HG03469 (cell line): Measurements from ENCODE around the gene GALNT17.
"Not testable (repeated sequence)": the region's sequence is repeated elsewhere in the genome, so short reads cannot be mapped to it uniquely, and the experiment has no call there.

Experiments used
- ATAC-seq: cut with Tn5 transposase; IDR thresholded peaks from one replicate; pipeline ENCODE4 v1.9.1; 2021; ENCODE audit warnings: mild to moderate bottlenecking, moderate library complexity, moderate number of reproducible peaks; ENCODE audit not compliant: unreplicated experiment

GALNT17 gene

DNA sequence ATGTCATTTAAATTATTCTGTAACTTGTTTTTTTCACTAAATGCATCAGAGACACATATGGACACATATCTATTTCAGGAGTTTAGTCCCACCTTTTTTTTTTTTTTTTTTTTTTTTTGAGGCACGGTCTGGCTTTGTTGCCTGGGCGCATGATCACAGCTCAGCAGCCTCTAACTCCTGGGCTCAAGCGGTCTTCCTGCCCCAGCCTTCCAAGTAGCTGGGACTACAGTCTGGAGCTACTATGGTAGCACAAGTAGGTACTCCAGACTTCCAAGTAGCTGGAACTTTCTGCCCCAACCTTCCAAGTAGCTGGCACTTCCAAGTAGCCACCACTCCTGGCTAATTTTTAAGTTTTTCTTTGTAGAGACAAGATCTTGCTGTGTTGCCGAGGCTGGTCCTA lies 407.7 kb downstream of the GALNT17 start:
- no peak for ATAC-seq

DNA sequence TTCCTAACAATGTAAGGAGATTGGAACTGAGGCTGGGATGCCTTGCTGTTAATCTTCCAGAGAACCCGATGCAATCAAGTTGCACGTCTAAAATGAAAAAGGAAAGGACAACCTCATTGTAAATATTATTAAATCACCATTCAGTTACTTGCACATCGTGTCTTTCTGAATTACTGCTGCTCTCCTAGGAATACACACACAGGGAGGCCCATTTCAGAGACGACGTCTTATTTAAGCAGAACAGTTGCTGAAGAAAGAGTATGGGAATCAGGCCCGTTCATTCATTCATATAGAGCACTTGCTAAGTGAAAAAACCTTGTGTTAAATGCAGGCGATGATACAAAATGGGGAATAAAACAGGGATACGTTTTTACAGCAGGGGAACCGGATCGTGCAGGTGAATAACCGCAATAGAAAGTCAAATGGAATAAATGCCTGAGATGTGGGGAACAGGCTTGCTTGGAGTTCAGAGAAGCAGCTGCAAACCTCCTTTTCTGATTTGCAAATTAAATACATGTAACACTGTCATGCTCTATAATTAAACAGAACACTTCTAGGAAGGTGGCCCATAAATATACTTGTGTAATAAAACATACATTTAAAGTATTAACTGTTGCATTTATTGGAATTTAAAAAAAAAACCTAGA lies 409.9 kb downstream of the GALNT17 start:
- ATAC-seq = no peak

DNA sequence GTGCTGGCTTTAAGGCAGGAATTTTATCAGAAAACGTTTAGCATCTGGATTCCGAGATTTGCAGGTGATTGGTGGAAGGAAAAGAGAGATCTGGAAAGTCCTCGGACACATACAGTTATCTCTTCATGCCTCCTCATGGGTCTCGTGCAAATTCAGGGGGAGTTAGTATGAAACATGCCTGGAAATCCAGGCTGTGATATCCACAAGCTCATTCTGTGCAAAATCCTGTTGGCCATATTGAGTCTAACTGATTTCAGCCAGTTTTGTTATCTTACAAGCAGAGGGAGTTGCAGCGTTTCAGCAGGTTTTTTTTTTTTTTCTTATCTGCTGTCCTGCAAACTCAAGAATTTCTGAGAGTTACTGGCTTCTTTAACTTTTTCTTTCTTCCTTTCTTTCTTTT lies 411.5 kb downstream of the GALNT17 start:
- no peak for ATAC-seq

DNA sequence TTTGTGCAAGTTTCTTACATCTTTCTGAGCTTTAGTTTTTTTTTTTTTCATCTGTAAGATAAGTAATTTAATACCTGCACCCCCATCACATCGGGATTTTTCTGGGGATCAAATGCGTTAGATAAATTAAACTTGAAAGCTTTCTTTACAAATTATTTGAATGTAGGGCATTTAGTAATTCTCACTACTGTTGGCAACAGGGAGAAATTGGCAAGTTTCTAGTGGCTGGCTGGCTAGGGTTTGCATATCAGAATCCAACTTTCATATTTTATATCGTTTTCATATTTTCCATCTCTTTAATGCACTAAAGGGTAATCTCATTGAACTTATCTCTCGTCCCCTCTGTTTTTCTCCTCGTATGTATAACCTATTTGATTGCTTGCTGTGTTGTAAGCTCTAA lies 412.9 kb downstream of the GALNT17 start:
- no peak for ATAC-seq

DNA sequence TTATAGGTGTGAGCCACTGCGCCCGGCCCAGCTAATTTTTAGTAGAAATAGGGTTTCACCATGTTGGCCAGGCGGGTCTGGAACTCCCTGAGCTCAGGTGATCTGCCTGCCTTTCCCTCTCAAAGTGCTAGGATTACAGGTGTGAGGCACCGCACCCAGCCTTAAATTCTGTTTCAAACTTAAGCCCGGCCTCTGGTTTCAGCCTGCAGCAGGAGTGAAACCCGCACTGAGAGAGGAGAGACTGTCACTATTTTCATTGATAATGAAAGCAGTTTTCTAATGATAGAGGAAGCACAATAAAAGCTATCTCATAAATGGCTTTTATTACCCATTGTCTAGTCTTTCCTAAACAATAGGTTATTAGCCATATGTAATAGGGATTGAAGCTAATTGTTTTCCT lies 415.5 kb downstream of the GALNT17 start:
- ATAC-seq = no peak

DNA sequence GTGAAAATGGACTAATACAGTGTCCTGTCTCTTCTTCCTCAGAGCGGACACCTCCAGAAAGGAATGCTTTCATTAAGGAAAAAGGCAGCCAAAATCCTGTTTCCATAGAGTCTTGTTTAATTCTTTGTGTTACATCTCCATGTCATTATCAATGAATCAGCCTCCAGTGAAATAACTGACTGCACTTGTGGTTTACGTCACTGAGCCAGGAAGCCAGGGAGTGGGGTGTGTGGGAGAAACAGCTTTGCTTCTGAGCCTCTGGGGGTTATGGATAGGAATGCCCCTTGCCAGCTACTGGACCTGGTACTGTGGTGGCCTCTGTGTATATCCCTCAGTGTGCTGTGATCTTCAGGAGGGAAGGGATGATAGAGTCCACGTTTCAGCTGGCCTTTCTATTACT lies 416.8 kb downstream of the GALNT17 start:
- no peak for ATAC-seq

DNA sequence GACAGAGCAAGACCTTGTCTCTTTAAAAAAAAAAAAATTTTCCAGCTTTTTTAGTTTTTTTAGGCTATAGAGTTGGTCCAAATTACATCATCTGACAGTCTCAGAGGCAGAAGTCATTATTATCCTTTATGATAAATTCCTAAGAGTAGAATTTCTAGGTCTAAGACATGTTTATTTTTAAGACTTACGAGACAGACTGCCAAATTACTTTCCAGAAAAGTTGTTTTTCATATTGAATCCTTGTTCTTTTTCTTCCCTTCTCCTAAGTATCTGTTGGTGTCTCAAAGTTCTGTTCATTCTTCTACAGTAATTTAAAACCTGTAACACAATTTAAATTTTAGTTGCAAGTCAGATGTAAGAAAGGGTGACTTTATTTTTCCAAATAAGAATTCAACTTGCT lies 421.4 kb downstream of the GALNT17 start:
- no peak for ATAC-seq

DNA sequence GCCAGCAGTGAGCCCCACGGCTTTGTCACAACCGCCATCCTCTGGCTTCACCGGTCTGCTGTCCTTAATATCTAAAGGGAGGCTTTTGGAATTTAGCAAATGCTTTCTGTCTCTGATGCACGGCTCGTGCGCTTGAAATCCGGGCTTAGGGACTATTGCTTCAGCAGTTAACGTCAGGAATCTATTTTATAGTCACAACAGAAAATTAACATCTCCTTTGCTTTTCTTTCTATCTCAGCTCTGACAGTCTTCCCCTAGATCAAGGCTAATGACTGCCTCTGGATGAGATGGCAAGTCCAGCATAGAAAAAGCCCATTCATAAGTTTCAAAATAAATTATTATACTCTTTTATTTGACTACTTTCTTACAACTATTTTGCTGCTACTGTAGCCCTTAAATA lies 423.8 kb downstream of the GALNT17 start:
- ATAC-seq = no peak

DNA sequence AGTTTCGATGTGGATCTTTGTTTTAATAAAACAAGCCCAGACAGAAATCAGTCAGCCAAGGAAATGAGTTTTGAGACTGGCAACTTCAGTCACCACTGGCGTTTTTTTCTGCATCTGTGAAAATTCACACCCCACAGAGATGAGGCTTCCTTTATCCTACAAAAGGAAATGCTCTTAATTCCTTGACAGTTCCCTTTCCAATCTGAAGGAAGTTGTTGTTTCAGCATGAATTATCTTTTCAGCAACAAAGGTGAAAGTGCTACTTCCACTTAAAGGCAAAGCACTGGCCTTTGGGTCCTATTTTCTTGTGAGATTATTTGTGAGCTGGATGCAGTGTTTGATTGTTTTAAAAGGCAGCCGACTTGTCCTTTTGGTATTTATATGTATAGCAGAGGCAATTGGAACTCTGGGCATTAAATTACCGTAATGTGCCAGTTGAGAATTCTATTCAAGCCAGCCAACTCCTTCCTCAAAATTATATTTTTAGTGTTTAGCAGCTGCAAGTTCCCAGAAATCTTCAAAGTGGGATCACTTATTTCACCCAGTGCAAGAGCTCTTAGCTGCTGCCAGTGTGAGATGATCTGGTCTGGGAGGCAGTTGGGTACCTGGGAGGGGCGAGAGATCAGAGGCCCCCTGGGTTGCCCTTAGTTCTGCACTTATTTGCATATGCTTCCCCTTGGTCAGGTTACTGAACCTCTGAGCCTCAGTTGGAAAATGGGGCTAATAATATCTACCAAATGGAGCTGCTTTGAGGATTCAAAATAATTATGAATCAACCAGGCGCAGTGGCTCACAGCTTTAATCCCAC lies 427.1 kb downstream of the GALNT17 start:
- ATAC-seq = no peak

DNA sequence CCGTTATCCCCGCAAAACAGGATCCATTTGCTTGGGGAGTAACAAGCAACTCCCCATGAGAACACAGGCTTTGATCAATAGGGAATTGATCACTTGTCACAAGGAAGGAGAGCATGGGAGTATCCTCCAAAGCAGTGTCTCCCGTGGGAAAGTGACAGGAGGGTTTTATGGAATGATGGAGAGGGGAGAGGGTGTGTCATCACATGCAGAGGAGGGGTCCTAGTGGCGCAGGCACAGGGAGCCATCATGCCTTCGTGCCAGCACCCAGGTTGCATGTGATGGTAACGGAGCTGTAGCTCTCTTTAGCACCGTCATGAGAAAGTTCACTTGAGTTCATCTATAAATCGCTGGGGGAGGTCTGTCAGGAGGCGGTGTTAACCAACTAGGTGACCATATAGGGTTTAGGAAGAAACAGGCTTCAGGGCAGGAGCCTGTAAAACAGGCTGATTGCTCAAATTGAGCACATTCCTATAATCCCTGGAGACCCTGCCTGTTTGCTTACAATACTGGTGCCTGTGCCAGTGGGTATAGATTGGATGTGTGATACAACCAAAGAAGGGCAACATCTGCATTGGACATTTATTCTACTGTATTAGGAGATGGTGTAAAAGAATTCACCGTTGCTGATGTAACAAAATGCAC lies 428.5 kb downstream of the GALNT17 start:
- no peak for ATAC-seq

DNA sequence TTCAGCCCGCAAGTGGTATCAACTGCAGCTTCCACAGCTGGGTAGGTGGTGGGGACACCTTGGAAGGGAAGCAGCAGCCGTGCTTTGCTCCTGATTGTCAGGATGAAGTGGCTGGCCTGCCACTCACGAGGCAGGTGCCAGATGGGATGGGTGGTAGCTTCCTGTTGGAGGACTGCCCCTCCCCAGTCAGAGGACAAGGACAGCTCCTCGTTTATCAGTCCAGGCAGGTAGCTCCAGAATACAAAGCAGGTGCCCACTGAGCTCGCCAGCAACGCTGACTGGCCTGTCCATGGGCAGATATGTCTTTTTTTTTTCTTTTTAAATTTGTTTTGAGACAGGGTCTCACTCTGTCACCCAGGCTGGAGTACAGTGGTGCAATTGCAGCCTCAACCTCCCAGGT lies 431.3 kb downstream of the GALNT17 start:
- no peak for ATAC-seq

DNA sequence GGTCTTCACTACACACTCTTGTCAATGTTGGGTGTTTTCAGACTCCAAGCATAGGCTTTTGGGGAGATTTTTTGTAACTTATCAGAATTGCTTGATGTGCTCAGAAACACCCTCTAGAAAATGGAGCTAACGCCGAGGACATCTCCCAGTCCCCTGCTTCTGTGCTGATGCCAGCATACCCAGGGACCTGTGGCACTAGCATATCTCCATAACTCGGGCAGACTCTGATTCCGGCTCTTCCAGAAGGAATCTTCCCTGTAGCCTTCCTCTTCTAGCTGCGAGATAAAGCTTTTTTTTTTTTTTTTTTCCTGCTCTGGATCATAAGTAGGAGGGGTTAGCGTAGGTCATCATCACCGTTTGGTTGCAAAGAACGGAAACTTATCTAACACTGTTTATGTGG lies 434.4 kb downstream of the GALNT17 start:
- no peak for ATAC-seq

DNA sequence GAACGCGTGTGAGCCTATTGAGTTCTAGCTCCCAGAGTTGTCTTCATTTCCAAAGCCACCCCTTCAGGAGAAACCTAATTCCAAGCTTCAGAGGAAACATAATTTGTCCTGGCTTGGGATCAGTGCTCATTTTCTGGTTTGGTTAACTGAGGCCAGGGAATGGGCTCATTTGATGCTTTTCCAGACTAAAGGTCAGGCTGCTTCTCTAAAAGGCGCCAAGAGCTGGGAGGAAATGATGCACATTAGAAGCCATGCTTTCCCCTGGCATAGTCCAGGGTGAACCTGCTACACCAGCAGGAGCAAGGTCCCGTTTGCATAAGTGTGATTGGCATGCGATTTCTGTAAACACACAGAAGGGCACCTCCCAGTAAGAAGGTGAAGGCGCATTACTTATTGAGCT lies 435.0 kb downstream of the GALNT17 start:
- ATAC-seq = no peak

DNA sequence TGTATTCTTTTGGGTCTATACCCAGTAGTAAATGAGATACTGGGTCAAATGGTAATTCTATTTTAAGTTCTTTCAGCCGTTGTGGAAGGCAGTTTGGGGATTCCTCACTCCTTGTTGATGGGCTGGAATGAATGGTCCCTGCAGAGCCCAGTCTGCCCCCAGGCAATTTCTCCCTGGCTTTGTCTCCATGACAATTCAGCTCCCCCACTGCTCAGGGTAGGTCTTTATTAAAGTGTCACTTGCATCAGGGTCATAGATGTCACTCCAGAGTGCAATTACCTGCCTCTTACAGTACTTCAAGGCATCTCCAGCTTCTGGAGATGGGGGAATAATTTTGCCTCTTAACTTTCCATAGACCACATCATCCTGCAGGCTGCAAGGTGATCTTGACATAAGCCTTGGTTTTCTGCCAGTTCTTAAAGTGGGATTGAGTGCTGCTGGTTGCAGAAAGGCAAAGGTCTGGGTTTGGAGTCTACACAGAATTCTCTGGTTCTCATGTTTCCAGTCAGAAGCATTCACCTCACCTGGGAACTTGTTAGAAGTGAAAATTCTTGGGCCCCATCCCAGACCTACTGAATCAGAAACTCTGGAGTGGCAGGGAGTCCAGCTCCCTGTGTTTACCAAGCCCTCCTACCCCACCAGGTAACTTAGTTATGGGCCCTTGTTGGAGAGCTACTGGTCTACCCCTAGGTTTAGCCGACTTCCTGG lies 442.4 kb downstream of the GALNT17 start:
- ATAC-seq = no peak

DNA sequence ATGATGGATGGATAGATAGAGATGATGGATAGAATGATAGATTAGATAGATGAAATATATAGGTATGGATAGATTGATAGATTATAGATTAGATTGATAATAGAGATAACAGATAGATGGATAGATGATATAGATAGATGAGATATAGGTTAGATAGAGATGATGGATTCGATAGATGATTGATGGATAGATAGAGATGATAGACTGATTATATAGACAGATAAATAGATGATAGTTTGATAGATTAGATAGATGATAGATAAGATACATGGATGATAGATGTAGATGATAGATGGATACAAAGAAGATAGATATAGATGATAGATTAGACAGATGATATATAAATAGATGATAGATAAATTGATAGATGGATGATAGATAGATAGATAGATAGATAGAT lies 448.1 kb downstream of the GALNT17 start:
- no peak for ATAC-seq

DNA sequence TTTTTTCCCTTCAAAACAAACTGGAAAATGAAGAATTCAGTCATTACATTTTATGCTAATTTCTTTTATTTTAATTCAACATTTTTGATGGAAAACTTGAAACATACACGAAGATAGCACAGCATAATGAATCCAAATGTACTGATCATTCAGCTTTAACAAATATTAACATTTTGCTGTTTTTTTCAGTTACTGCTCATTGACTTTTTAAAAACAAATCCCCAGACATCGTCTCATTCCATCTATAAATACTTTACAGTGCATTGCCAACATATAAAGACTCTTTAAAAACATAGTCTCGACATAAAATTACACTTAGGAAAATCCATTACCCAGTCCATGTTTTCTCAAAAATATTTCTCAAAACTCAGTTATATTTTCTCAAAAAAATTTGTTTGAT lies 452.3 kb downstream of the GALNT17 start:
- no peak for ATAC-seq

DNA sequence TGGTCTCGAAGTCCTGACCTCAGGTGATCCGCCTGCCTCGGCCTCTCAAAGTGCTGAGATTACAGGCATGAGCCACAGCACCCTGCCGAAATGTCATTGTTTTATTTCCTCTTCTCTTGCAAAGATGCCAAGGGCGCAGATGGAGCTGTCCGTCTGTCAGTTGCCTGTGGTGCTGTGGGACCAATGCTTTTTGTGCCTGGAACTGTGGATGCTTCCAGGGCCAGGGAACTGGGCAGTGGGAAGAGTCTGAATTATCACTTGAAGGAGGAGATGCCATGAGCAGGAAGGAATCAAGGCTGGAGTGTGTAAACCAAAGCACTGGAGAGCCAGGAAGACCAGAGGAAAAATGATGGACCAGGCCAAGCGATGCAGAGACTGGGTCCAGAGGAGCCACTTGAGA lies 459.9 kb downstream of the GALNT17 start:
- ATAC-seq = no peak

DNA sequence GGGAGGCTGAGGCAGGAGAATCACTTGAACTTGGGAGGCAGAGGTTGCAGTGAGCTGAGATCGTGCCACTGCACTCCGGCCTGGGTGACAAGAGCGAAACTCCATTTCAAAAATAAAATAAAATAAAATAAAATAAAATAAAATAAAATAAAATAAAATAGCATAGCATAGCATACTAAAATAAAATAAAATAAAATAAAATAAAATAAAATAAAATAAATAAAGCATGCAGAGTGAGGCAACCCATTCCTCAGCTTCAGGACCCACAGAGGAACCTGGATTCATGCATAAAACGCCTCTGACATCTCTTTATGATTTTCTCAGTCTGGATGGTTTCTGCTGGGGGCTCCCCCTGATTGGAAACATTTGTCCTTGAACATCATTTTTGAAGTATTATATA lies 460.4 kb downstream of the GALNT17 start:
- not testable (repeated sequence) for ATAC-seq

DNA sequence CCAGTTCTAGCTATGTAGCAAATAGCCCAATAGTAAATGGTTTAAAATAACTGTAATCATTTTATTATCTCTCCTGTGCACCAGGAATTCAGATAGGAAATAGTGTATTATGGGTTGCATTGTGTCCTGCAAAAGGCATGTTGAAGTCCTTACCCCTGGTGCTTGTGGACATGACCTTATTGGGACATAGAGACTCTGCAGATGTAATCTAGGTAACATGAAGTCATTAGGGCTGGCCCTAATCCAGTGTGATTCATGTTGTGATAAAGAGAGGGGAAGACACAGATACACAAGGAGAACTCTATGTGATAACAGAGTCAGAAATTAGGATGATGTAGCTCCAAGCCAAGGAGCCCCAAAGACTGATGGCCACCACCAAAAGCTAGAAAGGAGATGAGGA lies 462.8 kb downstream of the GALNT17 start:
- ATAC-seq = no peak

DNA sequence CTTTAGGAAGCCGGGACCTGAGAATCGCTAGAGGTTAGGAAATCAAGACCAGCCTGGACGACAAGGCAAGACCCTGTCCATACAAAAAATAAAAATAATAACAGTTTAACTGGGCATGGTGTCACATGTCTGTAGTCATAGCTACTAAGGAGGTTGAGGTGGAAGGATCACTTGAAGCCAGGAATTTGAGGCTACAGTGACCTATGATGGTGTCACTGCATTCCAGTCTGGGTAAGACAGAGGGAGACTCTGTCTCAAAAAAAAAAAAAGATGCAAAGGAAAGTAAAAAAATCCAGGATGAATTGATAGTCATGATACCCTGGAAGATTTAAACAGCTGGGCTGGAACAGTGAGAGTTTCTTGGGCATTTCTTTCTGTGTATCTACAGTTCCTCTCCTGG lies 463.2 kb downstream of the GALNT17 start:
- no peak for ATAC-seq

DNA sequence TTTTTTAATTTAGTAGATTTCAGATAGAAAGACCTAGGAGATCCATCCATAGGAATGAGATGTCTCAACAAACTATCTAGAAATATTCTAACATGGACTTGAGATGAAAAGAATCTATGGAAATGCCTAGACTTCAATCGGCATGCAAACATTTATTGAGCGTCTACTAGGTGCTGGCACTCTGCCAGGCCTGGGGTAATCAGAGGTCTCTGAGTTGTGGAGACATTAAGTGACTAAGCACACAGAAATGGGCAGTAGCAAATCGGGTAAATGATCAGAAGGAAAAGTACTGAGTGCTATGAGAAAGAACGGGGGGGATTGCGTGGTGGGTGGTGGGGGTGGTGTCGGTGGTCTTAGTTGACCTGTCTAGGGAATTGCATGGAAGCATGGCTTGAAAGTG lies 466.6 kb downstream of the GALNT17 start:
- no peak for ATAC-seq

DNA sequence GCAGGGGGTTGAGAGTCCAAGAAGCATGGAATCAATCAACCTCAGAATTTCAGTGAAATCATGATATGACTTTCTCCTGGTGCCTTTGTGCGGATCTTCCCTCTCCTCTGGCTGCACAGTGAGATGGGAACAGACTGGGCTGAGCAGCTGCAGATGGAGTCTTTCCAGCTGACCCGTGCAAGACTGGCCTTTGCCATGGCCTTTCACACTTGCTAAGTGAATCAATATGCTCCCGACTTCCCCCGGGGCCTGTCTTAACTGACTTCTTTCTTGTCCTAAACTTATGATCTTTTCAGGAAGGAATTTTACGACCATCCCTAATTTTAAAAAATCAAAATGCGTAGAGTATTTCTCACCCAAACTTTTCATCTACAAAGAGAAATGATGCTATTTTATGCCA lies 469.9 kb downstream of the GALNT17 start:
- ATAC-seq = no peak
